Breast epithelium (tissue), 4 donors: ENCODE results near the gene BCAS1. TPM values are rescaled to one million over a fixed set of nuclear protein-coding genes. Genes with fewer than 3 reads are reported as not detected.

ENCODE experiments used
- DNase-seq, 2 donors: peaks; one replicate each; pipeline ENCODE4 v3.0.0-alpha.2; 2019; ENCODE audit warnings: low spot score in 2 of 2
- H3K27ac ChIP-seq, 2 donors: fragments of 200-600 bp; sonication (generic) in 1 of 2; one replicate each; pipeline ENCODE4 v1.5.1; 2016 to 2019; ENCODE audit warnings: mild to moderate bottlenecking in 1 of 2
- H3K27me3 ChIP-seq, 2 donors: fragments of 200-600 bp; sonication (generic) in 1 of 2; one replicate each; pipeline versions ENCODE4 v1.5.1 to v1.6.0; 2017 to 2019; ENCODE audit warnings: control low read depth in 1 of 2, mild to moderate bottlenecking in 1 of 2
- H3K36me3 ChIP-seq: fragments of 200-600 bp; one replicate; pipeline ENCODE4 v1.5.1; 2019
- H3K4me1 ChIP-seq, 2 donors: fragments of 200-600 bp; sonication (generic); one replicate each; pipeline ENCODE4 v1.5.1; 2016 to 2019; ENCODE audit warnings: control low read depth in 1 of 2
- H3K4me3 ChIP-seq, 3 donors: fragments of 200-600 bp; sonication (generic); 1 replicate in 2 of 3; 2 replicates in 1 of 3; pipeline ENCODE4 v1.5.1; 2016 to 2019; ENCODE audit warnings: mild to moderate bottlenecking in 3 of 3, moderate library complexity in 2 of 3
- H3K9me3 ChIP-seq, 2 donors: fragments of 200-600 bp; sonication (generic) in 1 of 2; one replicate each; pipeline ENCODE4 v1.5.1; 2016 to 2019; ENCODE audit warnings: control low read depth in 1 of 2
- POLR2A ChIP-seq: fragments of 450-650 bp; IDR thresholded peaks from one replicate; pipeline ENCODE4 v1.6.1; 2016; ENCODE audit warnings: antibody characterized with exemption, mild to moderate bottlenecking, moderate library complexity
- POLR2AphosphoS5 ChIP-seq, 3 donors: sonication (generic); formaldehyde crosslinking; IDR thresholded peaks; one replicate each; pipeline ENCODE4 v1.6.1; 2017; ENCODE audit warnings: antibody characterized with exemption in 3 of 3
- intact Hi-C: fragments of 100-400 bp; cut with DNase I; formaldehyde crosslinking; loops from one replicate; pipeline ENCODE4 v1.15.1; 2023; ENCODE audit warnings: low total_unique reads
- total RNA-seq, 3 donors: library from RNA; depleted of rRNA; stranded (reverse); fragments of >200 nt; gene quantifications; one replicate each; pipeline ENCODE4 v1.1.0, GENCODE V29; 2016
- TF ChIP-seq, protein P1 (sequence below), 3 donors: fragments of 450-650 bp; IDR thresholded peaks; one replicate each; pipeline ENCODE4 v1.5.1; 2016 to 2017; ENCODE audit warnings: antibody characterized with exemption in 3 of 3, mild to moderate bottlenecking in 3 of 3, moderate library complexity in 3 of 3

Gene BCAS1
- total RNA-seq, 3 donors from 2014 or later, result 0.98 to 3.1 TPM; not detected in 1

DNA sequence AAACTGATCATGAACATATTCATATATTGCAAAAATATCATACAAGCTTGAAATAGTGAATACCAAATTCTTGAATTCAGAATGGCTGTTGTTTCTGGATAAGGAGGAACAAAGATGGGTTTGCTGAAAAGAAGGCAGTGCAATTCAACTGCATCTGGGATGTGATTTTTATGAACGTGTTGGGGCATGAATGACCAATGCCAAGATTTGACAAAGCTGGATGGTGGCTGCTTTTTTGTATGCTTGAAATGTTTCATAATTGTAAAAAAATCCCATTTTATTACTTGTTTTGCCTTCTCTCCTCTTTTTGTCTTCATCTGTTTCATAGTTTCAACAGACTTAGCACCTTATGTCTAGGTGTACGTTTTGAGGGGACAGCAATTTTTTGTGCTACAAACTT, 36.8 kb upstream of the BCAS1 start:
- TF ChIP-seq POLR2AphosphoS5 (IDR thresholded peaks at IDR 0.05), result no peak
- TF ChIP-seq, protein P1, sequence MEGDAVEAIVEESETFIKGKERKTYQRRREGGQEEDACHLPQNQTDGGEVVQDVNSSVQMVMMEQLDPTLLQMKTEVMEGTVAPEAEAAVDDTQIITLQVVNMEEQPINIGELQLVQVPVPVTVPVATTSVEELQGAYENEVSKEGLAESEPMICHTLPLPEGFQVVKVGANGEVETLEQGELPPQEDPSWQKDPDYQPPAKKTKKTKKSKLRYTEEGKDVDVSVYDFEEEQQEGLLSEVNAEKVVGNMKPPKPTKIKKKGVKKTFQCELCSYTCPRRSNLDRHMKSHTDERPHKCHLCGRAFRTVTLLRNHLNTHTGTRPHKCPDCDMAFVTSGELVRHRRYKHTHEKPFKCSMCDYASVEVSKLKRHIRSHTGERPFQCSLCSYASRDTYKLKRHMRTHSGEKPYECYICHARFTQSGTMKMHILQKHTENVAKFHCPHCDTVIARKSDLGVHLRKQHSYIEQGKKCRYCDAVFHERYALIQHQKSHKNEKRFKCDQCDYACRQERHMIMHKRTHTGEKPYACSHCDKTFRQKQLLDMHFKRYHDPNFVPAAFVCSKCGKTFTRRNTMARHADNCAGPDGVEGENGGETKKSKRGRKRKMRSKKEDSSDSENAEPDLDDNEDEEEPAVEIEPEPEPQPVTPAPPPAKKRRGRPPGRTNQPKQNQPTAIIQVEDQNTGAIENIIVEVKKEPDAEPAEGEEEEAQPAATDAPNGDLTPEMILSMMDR (IDR thresholded peaks at IDR 0.05), result no peak
- TF ChIP-seq POLR2A, result no peak
- no peak overlapping the region for H3K27ac ChIP-seq
- no peaks in the 10 kb centered on the region for H3K9me3 ChIP-seq
- H3K4me3 ChIP-seq, result no peak overlapping the region
- no peaks in the 10 kb centered on the region for H3K27me3 ChIP-seq
- H3K4me1 ChIP-seq, result no peaks in the 10 kb centered on the region
- no peaks in the 10 kb centered on the region for H3K36me3 ChIP-seq
- intact Hi-C loops, result no loop called here
- DNase-seq, result no peak

- no peak overlapping the region for H3K27ac ChIP-seq
- H3K9me3 ChIP-seq, result no peaks in the 10 kb centered on the region
- DNase-seq, result no peak
- H3K27me3 ChIP-seq, result no peaks in the 10 kb centered on the region
- no peaks in the 10 kb centered on the region for H3K36me3 ChIP-seq
- TF ChIP-seq POLR2A, result no peak
- TF ChIP-seq, protein P1 (IDR thresholded peaks at IDR 0.05), result no peak
- TF ChIP-seq POLR2AphosphoS5 (IDR thresholded peaks at IDR 0.05), result no peak
- intact Hi-C loops, result no loop called here
- no peak overlapping the region for H3K4me3 ChIP-seq
- H3K4me1 ChIP-seq, result no peaks in the 10 kb centered on the region
Observed at GRCh38 chr20:54106162-54106561, 35.8 kb upstream of the BCAS1 start.

GRCh38 chr20:54105653-54106052, 35.3 kb upstream of the BCAS1 start:
- no peak for TF ChIP-seq POLR2AphosphoS5 (IDR thresholded peaks at IDR 0.05)
- TF ChIP-seq, protein P1 (IDR thresholded peaks at IDR 0.05), result no peak
- no peak for TF ChIP-seq POLR2A
- no peaks in the 10 kb centered on the region for H3K9me3 ChIP-seq
- no peak for DNase-seq
- H3K36me3 ChIP-seq, result no peaks in the 10 kb centered on the region
- intact Hi-C loops, result no loop called here
- no peaks in the 10 kb centered on the region for H3K4me1 ChIP-seq
- H3K4me3 ChIP-seq, result no peak overlapping the region
- H3K27me3 ChIP-seq, result no peaks in the 10 kb centered on the region
- no peak overlapping the region for H3K27ac ChIP-seq

- Histone ChIP-seq H3K9me3 (no peaks in the 10 kb centered on the region), H3K4me3 (no peak overlapping the region), H3K36me3 (no peaks in the 10 kb centered on the region), H3K27me3 (no peaks in the 10 kb centered on the region), H3K27ac (no peak overlapping the region), H3K4me1 (no peaks in the 10 kb centered on the region)
- intact Hi-C loops, result no loop called here
- TF ChIP-seq, protein P1 (IDR thresholded peaks at IDR 0.05), result no peak
- no peak for DNase-seq
Observed at GRCh38 chr20:54104781-54105180, 34.4 kb upstream of the BCAS1 start.

DNA sequence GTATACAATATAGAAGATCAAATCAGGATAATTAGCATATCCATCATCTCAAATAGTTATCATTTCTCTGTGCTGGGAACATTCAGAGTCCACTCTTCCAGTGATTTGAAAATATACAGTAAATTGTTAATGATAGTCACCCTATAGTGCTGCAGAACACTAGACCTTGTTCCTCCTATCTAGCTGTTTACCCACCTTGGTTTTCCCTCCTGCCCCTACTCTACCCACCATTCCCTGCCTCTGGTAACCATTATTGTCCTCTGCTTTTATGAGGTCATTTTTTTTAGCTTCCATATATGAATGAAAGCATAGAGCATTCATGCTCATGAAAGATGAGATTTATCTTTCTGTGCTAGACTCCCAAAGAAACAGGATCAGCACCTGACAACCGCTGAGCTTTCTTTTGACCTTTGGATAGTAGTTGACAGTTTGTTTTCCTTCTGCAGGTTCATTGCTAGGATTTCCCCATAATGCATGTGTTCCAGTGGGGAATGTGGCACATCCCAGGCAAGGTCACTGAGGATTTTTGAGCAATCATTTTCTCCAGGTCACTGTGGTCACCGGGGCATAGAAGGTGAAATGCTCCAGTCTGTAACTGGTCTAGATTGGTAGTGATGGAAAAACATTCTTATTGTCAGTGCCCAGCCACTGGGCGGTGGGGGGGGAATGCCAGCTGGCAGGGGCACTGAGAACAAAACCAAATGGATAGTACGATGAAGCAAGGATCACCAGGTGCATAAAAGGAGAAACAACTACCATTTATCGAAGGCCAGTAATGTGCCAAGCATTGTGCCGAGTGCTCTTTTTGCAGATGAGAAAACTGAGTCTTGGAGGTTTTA, 33.6 kb upstream of the BCAS1 start:
- Histone ChIP-seq H3K4me3 (no peak overlapping the region), H3K36me3 (no peaks in the 10 kb centered on the region), H3K27me3 (no peaks in the 10 kb centered on the region), H3K4me1 (no peaks in the 10 kb centered on the region), H3K9me3 (no peaks in the 10 kb centered on the region), H3K27ac (no peak overlapping the region)
- intact Hi-C loops, result no loop called here
- DNase-seq, result no peak
- no peak for TF ChIP-seq POLR2A
- TF ChIP-seq, protein P1 (IDR thresholded peaks at IDR 0.05), result no peak
- no peak for TF ChIP-seq POLR2AphosphoS5 (IDR thresholded peaks at IDR 0.05)
